GM10248 (cell line): ENCODE data around the gene PGK1.
"Not testable (repeated sequence)": the region's sequence is repeated elsewhere in the genome, so short reads cannot be mapped to it uniquely, and the experiment has no call there.

Experiments
- CTCF ChIA-PET: fragments of 300-600 bp; sonication (Branson Sonifier 250); formaldehyde crosslinking; extraction: SDS; loops from one replicate; lab custom pipeline; 2021; ENCODE audit warnings: antibody characterized with exemption; lab: Yijun Ruan, JAX
- POLR2A ChIA-PET: fragments of 350-650 bp; sonication (Branson Sonifier 250); formaldehyde crosslinking; extraction: SDS; loops from one replicate; lab custom pipeline; 2020; ENCODE audit warnings: antibody characterized with exemption; lab: Yijun Ruan, JAX
- DNase-seq: peaks from one replicate; pipeline ENCODE4 v3.0.0; 2012; ENCODE audit errors: extremely low spot score
- TF ChIP-seq, protein P1 (sequence below): IDR thresholded peaks from 2 replicates; pipeline ENCODE4 v1.5.1; 2012; ENCODE audit warnings: mild to moderate bottlenecking, low read depth; ENCODE audit errors: extremely low read depth, missing control alignments, control extremely low read depth

The PGK1 gene

DNA sequence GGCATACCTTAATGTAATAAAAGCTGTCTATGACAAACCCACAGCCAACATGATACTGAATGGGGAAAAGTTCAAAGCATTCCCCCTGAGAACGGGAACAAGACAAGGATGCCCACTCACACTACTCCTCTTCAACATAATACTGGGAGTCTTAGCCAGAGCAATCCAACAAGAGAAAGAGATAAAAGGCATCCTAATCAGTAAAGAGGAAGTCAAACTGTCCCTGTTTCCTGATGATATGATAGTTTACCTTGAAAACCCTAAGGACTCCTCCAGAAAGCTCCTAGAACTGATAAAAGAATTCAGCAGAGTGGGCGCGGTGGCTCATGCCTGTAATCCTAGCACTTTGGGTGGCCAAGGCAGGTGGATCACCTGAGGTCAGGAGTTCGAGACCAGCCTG lies 59.1 kb downstream of the PGK1 start:
- POLR2A ChIA-PET, DNase-seq, CTCF ChIA-PET: not testable (repeated sequence)

DNA sequence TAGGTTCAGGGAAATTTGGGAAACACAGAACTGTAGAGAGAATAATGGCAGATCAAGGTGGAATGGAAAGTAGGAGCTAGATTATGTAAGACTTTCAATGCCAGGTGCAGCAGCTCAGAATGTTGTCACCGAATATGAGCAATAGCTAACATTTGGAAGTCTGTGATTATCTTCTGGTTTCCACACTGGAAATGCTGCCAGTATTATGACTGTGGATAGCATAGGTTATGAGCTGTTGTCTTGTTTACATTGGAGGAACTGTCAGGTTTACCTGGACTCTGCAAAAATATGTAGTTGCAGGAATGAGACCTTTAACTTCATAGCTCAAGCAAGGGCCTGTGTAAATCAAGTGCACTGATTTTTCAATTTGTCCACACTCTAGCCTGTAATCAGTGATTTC lies 61.4 kb downstream of the PGK1 start:
- ChIA-PET CTCF (no interaction called here), POLR2A (no interaction called here)
- TF ChIP-seq, protein P1, sequence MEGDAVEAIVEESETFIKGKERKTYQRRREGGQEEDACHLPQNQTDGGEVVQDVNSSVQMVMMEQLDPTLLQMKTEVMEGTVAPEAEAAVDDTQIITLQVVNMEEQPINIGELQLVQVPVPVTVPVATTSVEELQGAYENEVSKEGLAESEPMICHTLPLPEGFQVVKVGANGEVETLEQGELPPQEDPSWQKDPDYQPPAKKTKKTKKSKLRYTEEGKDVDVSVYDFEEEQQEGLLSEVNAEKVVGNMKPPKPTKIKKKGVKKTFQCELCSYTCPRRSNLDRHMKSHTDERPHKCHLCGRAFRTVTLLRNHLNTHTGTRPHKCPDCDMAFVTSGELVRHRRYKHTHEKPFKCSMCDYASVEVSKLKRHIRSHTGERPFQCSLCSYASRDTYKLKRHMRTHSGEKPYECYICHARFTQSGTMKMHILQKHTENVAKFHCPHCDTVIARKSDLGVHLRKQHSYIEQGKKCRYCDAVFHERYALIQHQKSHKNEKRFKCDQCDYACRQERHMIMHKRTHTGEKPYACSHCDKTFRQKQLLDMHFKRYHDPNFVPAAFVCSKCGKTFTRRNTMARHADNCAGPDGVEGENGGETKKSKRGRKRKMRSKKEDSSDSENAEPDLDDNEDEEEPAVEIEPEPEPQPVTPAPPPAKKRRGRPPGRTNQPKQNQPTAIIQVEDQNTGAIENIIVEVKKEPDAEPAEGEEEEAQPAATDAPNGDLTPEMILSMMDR = no peak
- no peak for DNase-seq

DNA sequence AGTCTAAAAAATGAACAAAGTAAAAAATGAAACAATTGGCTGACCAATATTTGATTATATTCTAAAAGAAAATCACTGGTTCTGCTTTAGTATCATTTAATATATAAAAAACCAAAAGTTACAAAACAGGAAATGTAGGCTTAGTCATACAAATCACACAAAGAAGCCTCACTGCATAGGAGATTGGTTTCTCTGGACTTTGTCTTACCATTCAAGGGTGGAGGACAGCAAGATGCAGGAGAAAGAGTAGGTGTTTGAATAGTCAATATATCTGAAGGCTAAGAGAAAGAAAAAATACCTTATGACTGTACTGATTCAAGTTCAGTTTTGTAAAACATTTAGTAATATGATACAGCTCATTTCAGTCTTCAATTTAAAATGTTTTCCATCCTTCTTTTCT lies 64.0 kb downstream of the PGK1 start:
- no peak for DNase-seq
- CTCF ChIA-PET = no interaction called here
- TF ChIP-seq, protein P1 = no peak
- POLR2A ChIA-PET = no interaction called here
